Activated CD8-positive, alpha-beta T cell treated with anti-CD3 and anti-CD28 coated beads for 36 hours (primary cell): ENCODE data around the gene SYNCRIP. TPM values are rescaled to one million over a fixed set of nuclear protein-coding genes. Genes with fewer than 3 reads are reported as not detected.
A peak's percentile ranks its signal among the peaks of the same experiment; 100 is the strongest.

ENCODE experiments used
- ATAC-seq: fragments of 200-7000 bp; cut with Tn5 transposase; one replicate; pipeline ENCODE4 v1.10.0; 2021; ENCODE audit warnings: mild to moderate bottlenecking, moderate library complexity
- CTCF ChIA-PET: fragments of 350-600 bp; sonication (Branson Sonifier 250); formaldehyde crosslinking; loops from one replicate; lab custom pipeline; 2021; ENCODE audit warnings: antibody characterized with exemption; lab: Charles Lee
- POLR2A ChIA-PET: fragments of 350-600 bp; sonication (Branson Sonifier 250); formaldehyde crosslinking; loops from one replicate; lab custom pipeline; 2021; ENCODE audit warnings: antibody characterized with exemption; lab: Charles Lee
- DNase-seq: peaks from one replicate; pipeline ENCODE4 v3.0.0-alpha.2; 2020
- H3K27ac Mint-ChIP-seq: one replicate; pipeline ENCODE4 v1.8.0; 2021; ENCODE audit warnings: mild to moderate bottlenecking, mixed read lengths
- H3K27me3 Mint-ChIP-seq: one replicate; pipeline ENCODE4 v1.8.0; 2021; ENCODE audit warnings: mixed read lengths
- H3K36me3 Mint-ChIP-seq: one replicate; pipeline ENCODE4 v1.8.0; 2021; ENCODE audit warnings: low read depth, mixed read lengths
- H3K4me1 Mint-ChIP-seq: one replicate; pipeline ENCODE4 v1.8.0; 2021; ENCODE audit warnings: low read depth, mixed read lengths
- H3K4me3 Mint-ChIP-seq: one replicate; pipeline ENCODE4 v1.8.0; 2021; ENCODE audit warnings: mild to moderate bottlenecking, moderate library complexity, mixed read lengths
- H3K9me3 Mint-ChIP-seq: one replicate; pipeline ENCODE4 v1.8.0; 2021; ENCODE audit warnings: mixed read lengths
- CTCF ChIP-seq: fragments of 200-600 bp; IDR thresholded peaks from one replicate; pipeline ENCODE4 v1.8.0; 2022; ENCODE audit warnings: antibody characterized with exemption, mild to moderate bottlenecking
- intact Hi-C: fragments of 100-400 bp; cut with micrococcal nuclease; formaldehyde crosslinking; loops from one replicate; pipeline ENCODE4 v1.10.0; 2022
- total RNA-seq, 2 experiments: library from RNA; stranded (reverse); gene quantifications; one replicate each; pipeline ENCODE4 v1.2.3, GENCODE V29; 2021

Gene SYNCRIP
- total RNA-seq, 2 experiments from 2014 or later, result 167 to 179 TPM

- H3K27ac Mint-ChIP-seq, result peak overlapping the region; percentile 94
These were observed 35.4 kb upstream of the SYNCRIP start for GRCh38 chr6:85678026-85678601.

GRCh38 chr6:85677234-85677956 lies 34.7 kb upstream of the SYNCRIP start:
- peak overlapping the region; percentile 94 for H3K27ac Mint-ChIP-seq
- peaks cover 6% of the 10 kb centered on the region for H3K9me3 Mint-ChIP-seq
- H3K4me3 Mint-ChIP-seq, result peak overlapping the region; percentile 94
- DNase-seq (no peak), ATAC-seq (no peak)
- no peak for TF ChIP-seq CTCF
- no peaks in the 10 kb centered on the region for H3K27me3 Mint-ChIP-seq
- intact Hi-C loops, result loop anchor here (10.0 kb wide), 2 partner anchors 53 to 213 kb away; no protein-coding TSS in a partner anchor
- POLR2A ChIA-PET, result interaction anchor here (0.8 to 10.8 kb wide), 19 partner anchors 7 to 227 kb away, joined by 3 to 913 read pairs (median 10); partner anchors contain the start of genes NT5E, SNX14 and SYNCRIP
- peaks cover 50% of the 10 kb centered on the region for H3K4me1 Mint-ChIP-seq
- CTCF ChIA-PET, result interaction anchor here (0.9 to 2.9 kb wide), 4 partner anchors 7 to 200 kb away, joined by 3 to 31 read pairs (median 6); partner anchors contain the start of gene SYNCRIP
- peaks cover 72% of the 10 kb centered on the region for H3K36me3 Mint-ChIP-seq

More at GRCh38 chr6:85678026-85678601, 35.4 kb upstream of the SYNCRIP start:
- DNase-seq, result no peak
- CTCF ChIA-PET, result interaction anchor here (0.7 to 2.9 kb wide), 7 partner anchors 8 to 224 kb away, joined by 3 to 31 read pairs (median 3); partner anchors contain the start of gene SYNCRIP
- Mint-ChIP-seq H3K36me3 (peaks cover 65% of the 10 kb centered on the region), H3K4me3 (peak overlapping the region; percentile 94), H3K27me3 (no peaks in the 10 kb centered on the region), H3K4me1 (peaks cover 42% of the 10 kb centered on the region), H3K9me3 (peaks cover 6% of the 10 kb centered on the region)
- intact Hi-C loops, result loop anchor here (2.0 to 10.0 kb wide), 4 partner anchors 35 to 213 kb away; partner anchors contain the start of gene SYNCRIP
- no peak for ATAC-seq
- POLR2A ChIA-PET, result interaction anchor here (0.7 to 10.8 kb wide), 27 partner anchors 8 to 301 kb away, joined by 3 to 913 read pairs (median 6); partner anchors contain the start of genes NT5E, SNX14 and SYNCRIP
- no peak for TF ChIP-seq CTCF

GRCh38 chr6:85676086-85676729 lies 33.5 kb upstream of the SYNCRIP start:
- ATAC-seq, result no peak
- DNase-seq, result no peak
- TF ChIP-seq CTCF, result no peak
- intact Hi-C loops, result loop anchor here (10.0 kb wide), 2 partner anchors 51 to 211 kb away; no protein-coding TSS in a partner anchor
- Mint-ChIP-seq H3K27ac (peak overlapping the region; percentile 94), H3K27me3 (no peaks in the 10 kb centered on the region), H3K36me3 (peaks cover 71% of the 10 kb centered on the region), H3K4me3 (peak overlapping the region; percentile 94), H3K9me3 (no peaks in the 10 kb centered on the region), H3K4me1 (peaks cover 54% of the 10 kb centered on the region)
- POLR2A ChIA-PET, result interaction anchor here (0.6 to 10.8 kb wide), 8 partner anchors 11 to 84 kb away, joined by 3 to 913 read pairs (median 6); partner anchors contain the start of gene SYNCRIP
- CTCF ChIA-PET, result interaction anchor here (1.8 to 2.9 kb wide), 3 partner anchors 32 to 35 kb away, joined by 7 to 31 read pairs (median 9); partner anchors contain the start of gene SYNCRIP

DNA sequence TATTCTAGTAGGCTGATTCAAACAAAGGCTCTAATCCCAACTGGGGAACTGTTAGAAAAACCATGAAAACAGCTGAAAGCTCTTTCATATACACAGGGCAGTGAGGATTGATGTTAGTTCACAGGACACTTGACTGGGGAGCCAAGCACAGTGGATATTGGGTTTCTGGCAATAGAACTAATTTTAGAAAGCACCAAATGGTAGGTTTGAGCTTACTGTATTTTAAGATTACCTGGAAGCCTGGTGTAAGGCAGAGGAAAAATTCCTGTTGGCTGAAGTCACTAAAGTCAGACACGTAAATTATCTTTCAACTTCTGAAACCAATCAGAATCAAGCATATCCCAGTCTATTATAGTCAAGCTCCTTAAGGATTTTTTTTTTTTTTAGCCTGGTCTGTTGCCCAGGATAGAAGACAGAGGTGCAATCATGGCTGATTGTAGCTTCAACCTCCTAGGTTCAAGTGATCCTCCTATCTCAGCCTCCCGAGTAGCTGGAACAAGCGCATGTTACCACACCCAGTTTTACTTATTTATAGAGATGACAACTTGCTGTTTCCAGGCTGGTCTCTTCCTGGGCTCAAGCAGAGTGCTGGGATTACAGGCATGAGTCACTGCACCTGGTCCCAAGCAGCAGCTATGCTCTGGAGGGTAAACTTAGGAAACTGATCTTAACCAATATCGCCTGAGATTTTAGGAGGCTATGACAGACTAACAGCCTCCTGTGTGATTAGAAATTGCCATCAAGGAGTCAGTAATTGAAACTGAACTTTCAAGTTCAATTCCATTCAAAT lies 32.5 kb upstream of the SYNCRIP start:
- Mint-ChIP-seq H3K27ac (peak overlapping the region; percentile 94), H3K27me3 (no peaks in the 10 kb centered on the region), H3K4me3 (peak overlapping the region; percentile 94), H3K4me1 (peaks cover 61% of the 10 kb centered on the region), H3K9me3 (no peaks in the 10 kb centered on the region), H3K36me3 (peaks cover 69% of the 10 kb centered on the region)
- intact Hi-C loops, result loop anchor here (10.0 kb wide), 2 partner anchors 50 to 210 kb away; no protein-coding TSS in a partner anchor
- ChIA-PET CTCF (interaction anchor here (1.8 kb wide), 2 partner anchors 31 to 33 kb away, joined by 7 to 9 read pairs; partner anchors contain the start of gene SYNCRIP), POLR2A (interaction anchor here (0.6 to 10.8 kb wide), 11 partner anchors 10 to 83 kb away, joined by 3 to 913 read pairs (median 5); partner anchors contain the start of genes SNX14 and SYNCRIP)
- TF ChIP-seq CTCF, result no peak
- ATAC-seq, result no peak
- no peak for DNase-seq
